GM13976 (cell line): ENCODE data around the gene ACBD6.

Experiments used
- DNase-seq: peaks from one replicate; pipeline ENCODE4 v3.0.0; 2012; ENCODE audit warnings: low spot score
- CTCF ChIP-seq: IDR thresholded peaks from 2 replicates; pipeline ENCODE4 v1.5.1; 2012; ENCODE audit warnings: borderline replicate concordance, mild to moderate bottlenecking; ENCODE audit not compliant: insufficient read depth; ENCODE audit errors: extremely low read depth, missing control alignments, control extremely low read depth
- in situ Hi-C: fragments of 300-500 bp; cut with MboI; formaldehyde crosslinking; loops from one replicate; pipeline ENCODE4 v1.12.0; 2022; ENCODE audit warnings: low sequenced_read_pairs, mixed read lengths, inconsistent platforms; ENCODE audit not compliant: unreplicated experiment

The ACBD6 gene

GRCh38 chr1:180381184-180381580, 121.2 kb downstream of the ACBD6 start:
- in situ Hi-C loops, result no loop called here
- no peak for TF ChIP-seq CTCF
- DNase-seq, result no peak

DNA sequence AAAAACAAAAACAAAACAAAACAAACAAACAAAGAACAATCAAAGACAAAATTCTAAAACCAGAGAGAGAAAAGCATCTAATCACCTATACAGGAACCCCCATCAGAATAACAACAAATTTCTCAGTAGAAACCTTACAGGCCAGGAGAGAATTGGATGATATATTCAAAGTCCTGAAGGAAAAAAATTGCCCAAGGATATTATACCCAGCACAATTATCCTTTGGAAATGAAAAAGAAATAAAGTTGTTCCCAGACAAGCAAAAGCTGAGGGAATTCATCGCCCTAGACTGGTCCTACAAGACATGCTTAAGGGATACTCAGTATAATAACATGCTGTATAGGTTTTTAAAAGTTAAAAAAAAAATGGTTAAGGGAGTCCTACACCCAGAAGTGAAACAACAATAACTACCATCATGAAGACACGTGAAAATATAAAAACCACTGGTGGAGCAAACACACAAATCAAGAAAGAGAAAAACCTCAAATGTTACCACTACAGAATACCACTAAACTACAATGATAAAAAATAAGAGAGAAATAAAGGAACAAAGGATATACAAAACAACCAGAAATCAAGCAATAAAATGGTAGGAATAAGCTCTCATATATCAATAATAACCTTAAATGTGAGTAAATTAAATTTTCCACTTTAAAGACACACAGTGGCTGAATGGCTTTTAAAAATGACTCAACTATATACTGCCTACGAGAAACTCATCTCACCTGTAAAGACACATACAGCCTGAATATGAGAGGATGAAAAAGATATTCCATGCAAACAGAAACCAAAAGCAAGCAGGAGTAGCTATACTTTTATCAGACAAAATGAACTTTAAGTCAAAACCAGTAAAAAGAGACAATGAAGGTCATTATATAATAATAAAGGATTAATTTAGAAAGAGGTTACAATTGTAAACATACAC, 121.9 kb downstream of the ACBD6 start:
- no peak for TF ChIP-seq CTCF
- in situ Hi-C loops, result no loop called here
- DNase-seq, result no peak

DNA sequence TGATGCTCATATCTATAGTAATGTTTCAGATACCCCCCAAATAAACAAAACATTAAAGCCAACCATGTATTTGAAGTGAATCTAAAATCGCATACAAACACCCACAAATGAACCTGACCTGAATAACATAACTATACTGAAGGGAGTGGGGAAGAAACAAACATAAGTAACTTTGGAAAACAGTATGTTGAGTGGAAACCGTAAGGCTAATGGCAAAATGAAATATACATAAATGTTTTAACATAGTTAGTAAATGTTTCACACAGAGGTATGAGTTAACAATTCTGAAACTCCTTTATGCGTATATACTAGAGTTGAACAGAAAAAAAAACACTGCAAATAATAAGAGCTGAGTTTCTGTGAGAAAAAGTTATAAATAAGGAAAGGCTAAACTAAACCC, 125.6 kb downstream of the ACBD6 start:
- no peak for TF ChIP-seq CTCF
- no peak for DNase-seq
- in situ Hi-C loops, result no loop called here

DNA sequence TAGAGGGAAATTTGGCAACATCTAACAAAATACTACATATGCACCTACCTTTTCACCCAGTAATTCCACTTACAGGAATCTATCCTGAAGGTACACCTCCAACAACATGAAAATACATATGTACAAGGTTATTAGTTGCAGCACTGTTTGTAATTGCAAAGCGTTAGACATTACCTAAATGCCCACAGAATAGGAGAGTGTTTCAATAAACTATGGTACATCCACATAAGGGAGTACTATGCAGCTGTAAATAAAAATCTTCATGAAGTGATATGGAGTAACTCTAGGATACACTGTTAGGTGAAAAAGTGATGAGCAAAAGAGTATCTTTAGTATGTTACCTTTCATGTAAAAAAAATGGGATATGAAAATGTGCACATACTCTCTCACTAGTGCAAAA, 126.1 kb downstream of the ACBD6 start:
- DNase-seq, result no peak
- in situ Hi-C loops, result no loop called here
- no peak for TF ChIP-seq CTCF

DNA sequence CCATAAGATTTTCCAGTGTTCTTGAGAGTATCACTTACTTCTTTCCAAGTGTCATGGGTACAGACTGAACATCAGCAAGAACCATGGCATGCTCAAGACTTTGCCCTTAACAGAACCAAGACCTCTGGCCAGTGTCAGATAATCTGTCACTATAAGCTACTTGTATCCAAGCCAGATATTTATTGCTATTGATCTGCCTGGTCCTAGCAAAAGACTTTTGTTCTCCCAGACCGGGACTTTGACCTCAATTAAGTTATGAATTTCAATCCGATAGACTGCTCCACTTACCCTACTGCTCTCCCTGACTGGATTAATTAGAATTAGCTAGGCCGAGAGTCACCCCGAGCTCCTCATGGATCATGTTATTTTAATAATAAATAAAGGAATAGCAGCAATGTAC, 129.6 kb downstream of the ACBD6 start:
- TF ChIP-seq CTCF, result no peak
- no peak for DNase-seq
- in situ Hi-C loops, result no loop called here

DNA sequence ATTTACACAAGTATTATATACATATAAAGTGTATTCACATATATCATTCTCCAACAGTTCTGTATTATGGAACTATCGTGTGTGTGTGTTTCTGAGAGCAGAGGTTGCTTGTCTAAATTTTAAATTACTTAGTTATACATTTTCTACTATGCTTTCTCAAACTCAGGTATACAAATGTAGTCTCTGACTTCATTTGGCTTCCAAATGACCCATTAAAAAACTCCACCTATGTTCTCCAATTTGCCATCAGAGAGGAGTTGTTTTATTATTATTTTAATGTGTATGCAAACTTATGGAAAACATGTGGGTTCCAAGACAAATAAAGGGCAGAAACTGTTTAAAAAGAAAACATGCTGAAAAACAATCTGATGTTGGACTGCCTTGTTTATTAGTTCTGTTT, 131.8 kb downstream of the ACBD6 start:
- no peak for DNase-seq
- no peak for TF ChIP-seq CTCF
- in situ Hi-C loops, result no loop called here
